ENCODE measurements around the gene TMEM255B. TPM values are rescaled to one million over a fixed set of nuclear protein-coding genes. Genes with fewer than 3 reads are reported as not detected.

Gene TMEM255B
- total RNA-seq, 1 experiment from 2014 or later: 26.3 TPM

GRCh38 chr13:113818700-113819295 lies 59.8 kb downstream of the TMEM255B start:
- Histone ChIP-seq H3K4me3 (ENCODE audit: low read depth in 2 of 2, low read length in 2 of 2) (no peak overlapping the region), H3K27me3 (ENCODE audit: control insufficient read depth, insufficient read depth, low read length) (no peaks in the 10 kb centered on the region), H3K27ac (ENCODE audit: low read length) (no peak overlapping the region), H3K36me3 (ENCODE audit: control insufficient read depth, insufficient read depth, low read length) (peaks cover 3% of the 10 kb centered on the region; the same call in 1 of the 2 replicates), H3K9me3 (ENCODE audit: control insufficient read depth, insufficient read depth, low read depth, low read length) (no peaks in the 10 kb centered on the region), H3K4me1 (ENCODE audit: control insufficient read depth, insufficient read depth, low read length) (peaks cover 22% of the 10 kb centered on the region)
- ATAC-seq (no peak), DNase-seq (ENCODE audit: low read depth, low spot score) (no peak)
- CTCF ChIA-PET: no interaction called here
- in situ Hi-C loops (cut with HindIII; ENCODE audit: low pct_unique_long_range_greater_than_20kb, low sequenced_read_pairs) (no loop called here), intact Hi-C loops (cut with micrococcal nuclease; ENCODE audit: unreplicated experiment) (no loop called here)
- TF ChIP-seq POLR2AphosphoS5 (IDR thresholded peaks at IDR 0.05; ENCODE audit: low read depth, low read length) (no peak), TCF7L2 (IDR thresholded peaks at IDR 0.05; ENCODE audit: low read depth, low read length) (no peak), SIN3A (IDR thresholded peaks at IDR 0.05; ENCODE audit: borderline replicate concordance, insufficient read depth, low read depth, low read length) (no peak)
- TF ChIP-seq, protein P1, sequence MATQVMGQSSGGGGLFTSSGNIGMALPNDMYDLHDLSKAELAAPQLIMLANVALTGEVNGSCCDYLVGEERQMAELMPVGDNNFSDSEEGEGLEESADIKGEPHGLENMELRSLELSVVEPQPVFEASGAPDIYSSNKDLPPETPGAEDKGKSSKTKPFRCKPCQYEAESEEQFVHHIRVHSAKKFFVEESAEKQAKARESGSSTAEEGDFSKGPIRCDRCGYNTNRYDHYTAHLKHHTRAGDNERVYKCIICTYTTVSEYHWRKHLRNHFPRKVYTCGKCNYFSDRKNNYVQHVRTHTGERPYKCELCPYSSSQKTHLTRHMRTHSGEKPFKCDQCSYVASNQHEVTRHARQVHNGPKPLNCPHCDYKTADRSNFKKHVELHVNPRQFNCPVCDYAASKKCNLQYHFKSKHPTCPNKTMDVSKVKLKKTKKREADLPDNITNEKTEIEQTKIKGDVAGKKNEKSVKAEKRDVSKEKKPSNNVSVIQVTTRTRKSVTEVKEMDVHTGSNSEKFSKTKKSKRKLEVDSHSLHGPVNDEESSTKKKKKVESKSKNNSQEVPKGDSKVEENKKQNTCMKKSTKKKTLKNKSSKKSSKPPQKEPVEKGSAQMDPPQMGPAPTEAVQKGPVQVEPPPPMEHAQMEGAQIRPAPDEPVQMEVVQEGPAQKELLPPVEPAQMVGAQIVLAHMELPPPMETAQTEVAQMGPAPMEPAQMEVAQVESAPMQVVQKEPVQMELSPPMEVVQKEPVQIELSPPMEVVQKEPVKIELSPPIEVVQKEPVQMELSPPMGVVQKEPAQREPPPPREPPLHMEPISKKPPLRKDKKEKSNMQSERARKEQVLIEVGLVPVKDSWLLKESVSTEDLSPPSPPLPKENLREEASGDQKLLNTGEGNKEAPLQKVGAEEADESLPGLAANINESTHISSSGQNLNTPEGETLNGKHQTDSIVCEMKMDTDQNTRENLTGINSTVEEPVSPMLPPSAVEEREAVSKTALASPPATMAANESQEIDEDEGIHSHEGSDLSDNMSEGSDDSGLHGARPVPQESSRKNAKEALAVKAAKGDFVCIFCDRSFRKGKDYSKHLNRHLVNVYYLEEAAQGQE (IDR thresholded peaks at IDR 0.05; ENCODE audit: insufficient read depth in 1 of 2, low read depth in 2 of 2, low read length in 1 of 2): no peak
- TF ChIP-seq, protein P2, sequence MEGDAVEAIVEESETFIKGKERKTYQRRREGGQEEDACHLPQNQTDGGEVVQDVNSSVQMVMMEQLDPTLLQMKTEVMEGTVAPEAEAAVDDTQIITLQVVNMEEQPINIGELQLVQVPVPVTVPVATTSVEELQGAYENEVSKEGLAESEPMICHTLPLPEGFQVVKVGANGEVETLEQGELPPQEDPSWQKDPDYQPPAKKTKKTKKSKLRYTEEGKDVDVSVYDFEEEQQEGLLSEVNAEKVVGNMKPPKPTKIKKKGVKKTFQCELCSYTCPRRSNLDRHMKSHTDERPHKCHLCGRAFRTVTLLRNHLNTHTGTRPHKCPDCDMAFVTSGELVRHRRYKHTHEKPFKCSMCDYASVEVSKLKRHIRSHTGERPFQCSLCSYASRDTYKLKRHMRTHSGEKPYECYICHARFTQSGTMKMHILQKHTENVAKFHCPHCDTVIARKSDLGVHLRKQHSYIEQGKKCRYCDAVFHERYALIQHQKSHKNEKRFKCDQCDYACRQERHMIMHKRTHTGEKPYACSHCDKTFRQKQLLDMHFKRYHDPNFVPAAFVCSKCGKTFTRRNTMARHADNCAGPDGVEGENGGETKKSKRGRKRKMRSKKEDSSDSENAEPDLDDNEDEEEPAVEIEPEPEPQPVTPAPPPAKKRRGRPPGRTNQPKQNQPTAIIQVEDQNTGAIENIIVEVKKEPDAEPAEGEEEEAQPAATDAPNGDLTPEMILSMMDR (IDR thresholded peaks at IDR 0.05): no peak
- POLR2A ChIA-PET: interaction anchor here (0.5 kb wide), 1 partner anchor 169 kb away, joined by 6 read pairs; no protein-coding TSS in a partner anchor
- BruUV-seq (replicated peaks): no TSS peak

GRCh38 chr13:113819341-113819730 lies 60.3 kb downstream of the TMEM255B start:
- no peaks in the 10 kb centered on the region for H3K27me3 ChIP-seq (ENCODE audit: control insufficient read depth, insufficient read depth, low read length)
- H3K4me3 ChIP-seq (ENCODE audit: low read depth in 2 of 2, low read length in 2 of 2): no peak overlapping the region
- CTCF ChIA-PET: no interaction called here
- BruUV-seq (replicated peaks): no TSS peak
- intact Hi-C loops (cut with micrococcal nuclease; ENCODE audit: unreplicated experiment) (no loop called here), in situ Hi-C loops (cut with HindIII; ENCODE audit: low pct_unique_long_range_greater_than_20kb, low sequenced_read_pairs) (no loop called here)
- DNase-seq (ENCODE audit: low read depth, low spot score) (no peak), ATAC-seq (no peak)
- peaks cover 3% of the 10 kb centered on the region; the same call in 1 of the 2 replicates for H3K36me3 ChIP-seq (ENCODE audit: control insufficient read depth, insufficient read depth, low read length)
- peaks cover 18% of the 10 kb centered on the region for H3K4me1 ChIP-seq (ENCODE audit: control insufficient read depth, insufficient read depth, low read length)
- no peaks in the 10 kb centered on the region for H3K9me3 ChIP-seq (ENCODE audit: control insufficient read depth, insufficient read depth, low read depth, low read length)
- no peak for TF ChIP-seq SIN3A (IDR thresholded peaks at IDR 0.05; ENCODE audit: borderline replicate concordance, insufficient read depth, low read depth, low read length)
- TF ChIP-seq TCF7L2 (IDR thresholded peaks at IDR 0.05; ENCODE audit: low read depth, low read length): no peak
- TF ChIP-seq, protein P1 (IDR thresholded peaks at IDR 0.05; ENCODE audit: insufficient read depth in 1 of 2, low read depth in 2 of 2, low read length in 1 of 2): no peak
- no peak for TF ChIP-seq POLR2AphosphoS5 (IDR thresholded peaks at IDR 0.05; ENCODE audit: low read depth, low read length)
- TF ChIP-seq, protein P2 (IDR thresholded peaks at IDR 0.05): no peak
- POLR2A ChIA-PET: interaction anchor here (0.5 kb wide), 1 partner anchor 170 kb away, joined by 6 read pairs; no protein-coding TSS in a partner anchor
- H3K27ac ChIP-seq (ENCODE audit: low read length): no peak overlapping the region

Data from Panc1 (cell line).